NCI-H526 (cell line): ENCODE measurements around the gene ASIC1.
A peak's percentile ranks its signal among the peaks of the same experiment; 100 is the strongest.

Source experiments
- DNase-seq, 2 experiments: peaks; one replicate each; lab custom pipeline; 2025; lab: John Stamatoyannopoulos, UW

Gene ASIC1

DNA sequence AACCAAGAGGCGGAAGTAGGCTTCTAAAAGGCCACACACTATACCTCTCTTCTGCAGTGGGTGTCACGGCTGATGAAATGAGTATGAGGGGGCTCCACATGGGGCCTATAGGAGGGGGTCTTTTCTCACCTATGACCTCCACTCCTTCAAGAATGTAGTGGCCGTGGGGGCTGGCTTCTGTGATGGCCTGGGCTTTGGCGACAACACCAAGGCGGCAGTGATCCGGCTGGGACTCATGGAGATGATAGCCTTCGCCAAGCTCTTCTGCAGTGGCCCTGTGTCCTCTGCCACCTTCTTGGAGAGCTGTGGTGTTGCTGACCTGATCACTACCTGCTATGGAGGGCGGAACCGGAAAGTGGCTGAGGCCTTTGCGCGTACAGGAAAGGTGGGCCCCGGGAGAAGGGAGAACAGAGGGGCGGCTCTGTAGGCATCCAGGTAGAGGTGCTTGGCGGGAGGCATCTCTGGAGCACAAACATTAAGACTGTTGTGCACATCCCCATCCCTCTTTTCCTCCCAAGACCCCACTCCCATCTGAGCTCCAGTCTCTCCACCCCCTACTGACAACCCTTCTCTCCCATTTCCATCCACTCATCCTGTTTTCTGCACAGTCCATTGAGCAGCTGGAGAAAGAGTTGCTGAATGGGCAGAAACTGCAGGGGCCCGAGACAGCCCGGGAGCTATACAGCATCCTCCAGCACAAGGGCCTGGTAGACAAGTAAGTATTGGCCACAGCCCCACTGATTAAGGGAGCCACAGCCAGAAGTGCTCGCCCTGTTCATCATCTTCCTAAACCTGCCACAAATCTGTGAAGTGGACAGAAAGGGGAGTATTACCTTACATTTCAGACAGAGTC lies 50.2 kb downstream of the ASIC1 start:
- DNase-seq = no peak

- DNase-seq = no peak
Observed at GRCh38 chr12:50109319-50109718, 51.9 kb downstream of the ASIC1 start.

DNA sequence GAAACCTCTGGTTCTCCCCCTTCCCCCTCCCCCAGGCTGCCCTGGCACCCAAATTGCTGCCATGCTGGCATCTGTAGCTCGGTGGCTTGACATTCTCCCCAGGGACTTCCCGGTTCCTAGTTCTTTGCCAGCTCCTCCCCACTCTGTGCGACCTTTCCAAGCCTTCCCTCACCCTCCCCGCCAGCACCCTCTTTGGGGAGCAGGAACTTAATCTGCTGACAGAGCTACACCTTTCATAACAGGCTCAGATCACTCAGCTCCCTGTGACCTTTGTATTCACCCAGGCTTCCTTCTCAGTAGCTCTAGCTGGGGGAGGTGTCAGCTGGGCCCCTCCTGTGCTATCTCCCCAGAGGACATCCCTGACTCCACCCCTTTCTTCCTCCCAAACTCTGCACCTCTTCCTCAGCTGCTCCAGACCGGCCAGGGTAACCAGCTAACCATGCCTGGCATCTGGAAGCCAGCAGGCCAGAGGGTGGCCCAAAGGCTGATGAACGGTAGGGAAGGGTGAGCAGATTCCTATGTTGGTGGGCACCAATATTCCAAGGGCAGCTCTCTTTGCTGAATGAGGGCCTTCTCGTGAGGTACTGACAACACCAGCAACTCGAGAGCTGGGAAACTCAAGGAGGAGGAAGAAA lies 52.8 kb downstream of the ASIC1 start:
- peak in 1 of 2 experiments; percentile 62 for DNase-seq

- peak; percentile 61 to 83 for DNase-seq
Observed at GRCh38 chr12:50110762-50111351, 53.5 kb downstream of the ASIC1 start.

DNA sequence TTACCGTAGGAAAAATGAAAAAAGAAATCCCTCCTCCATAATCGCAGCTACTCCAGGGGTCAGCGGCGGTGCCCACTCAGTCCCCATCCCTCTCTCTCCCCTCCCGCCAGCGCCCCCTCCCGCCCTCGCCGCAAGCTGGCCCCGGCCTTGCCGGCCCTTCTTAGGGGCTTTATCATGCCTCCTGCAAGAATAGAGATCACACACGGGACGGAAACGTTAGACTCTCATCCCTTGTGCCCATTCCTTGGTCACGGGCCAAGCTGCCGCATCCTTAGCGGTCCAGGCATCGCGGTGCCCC lies 53.9 kb downstream of the ASIC1 start:
- DNase-seq = no peak

DNA sequence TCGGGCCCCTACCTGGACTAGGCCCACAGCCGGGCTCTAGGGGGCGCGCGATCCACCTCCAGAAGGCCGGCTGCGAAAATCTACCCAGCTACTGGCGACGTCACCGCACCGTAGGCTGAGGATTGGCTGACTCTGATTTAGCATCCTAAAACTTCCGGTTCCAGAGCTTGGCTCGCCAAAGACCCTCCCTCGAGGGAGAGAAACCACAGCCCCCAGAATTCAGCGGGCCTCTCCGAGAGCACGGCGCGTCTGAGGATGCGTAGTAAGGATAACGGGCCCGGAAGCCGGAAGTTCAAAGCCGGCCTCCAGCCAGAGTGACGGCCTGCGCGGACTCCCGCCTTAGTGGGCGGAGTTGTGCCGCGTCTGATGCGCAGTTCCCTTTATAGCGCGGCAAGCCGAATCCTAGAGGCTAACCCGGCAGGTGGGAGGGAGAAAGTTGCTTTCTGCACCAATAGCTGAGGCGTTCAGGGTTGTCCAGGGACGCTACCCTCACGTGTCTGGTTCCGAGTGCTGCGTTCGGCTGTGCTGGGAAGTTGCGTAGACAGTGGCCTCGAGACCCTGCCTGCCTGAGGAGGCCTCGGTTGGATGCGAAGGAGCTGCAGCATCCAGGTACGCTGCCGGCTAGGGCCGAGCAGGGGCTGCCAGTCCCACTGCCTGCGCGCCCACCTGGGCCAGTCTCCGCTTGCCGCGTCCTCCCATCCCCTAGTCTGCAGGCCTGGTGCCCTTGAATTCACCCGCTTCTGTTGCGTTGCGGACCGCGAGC lies 54.5 kb downstream of the ASIC1 start, which contains the start of gene COX14:
TSS of gene COX14 (plus strand) at position 544 of the 763 bp plus-strand sequence. CDS start 7,808 bp downstream, outside the sequence.
- peak; percentile 99 to 100 for DNase-seq

GRCh38 chr12:50112456-50113218 lies 55.2 kb downstream of the ASIC1 start:
- DNase-seq = peak in 1 of 2 experiments; percentile 81

- DNase-seq = no peak
Observed at GRCh38 chr12:50117057-50117622, 59.7 kb downstream of the ASIC1 start.

DNA sequence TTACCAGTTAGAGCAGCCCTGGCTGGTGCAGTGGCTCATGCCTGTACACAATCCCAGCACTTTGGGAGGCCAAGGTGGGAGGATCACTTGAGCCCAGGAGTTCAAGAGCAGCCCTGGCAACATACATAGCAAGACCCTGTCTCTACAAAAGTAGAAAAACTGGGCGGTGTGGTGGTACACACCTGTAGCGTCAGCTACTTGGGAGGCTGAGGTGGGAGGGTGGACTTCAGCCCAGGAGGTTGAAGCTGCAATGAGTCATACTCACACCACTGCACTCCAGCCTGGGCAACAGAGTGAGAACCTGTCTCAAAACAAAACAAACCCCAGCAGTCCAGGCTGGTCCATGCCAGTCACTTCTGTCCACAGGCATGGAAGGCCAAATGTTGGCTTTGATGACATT lies 62.0 kb downstream of the ASIC1 start:
- no peak for DNase-seq

DNA sequence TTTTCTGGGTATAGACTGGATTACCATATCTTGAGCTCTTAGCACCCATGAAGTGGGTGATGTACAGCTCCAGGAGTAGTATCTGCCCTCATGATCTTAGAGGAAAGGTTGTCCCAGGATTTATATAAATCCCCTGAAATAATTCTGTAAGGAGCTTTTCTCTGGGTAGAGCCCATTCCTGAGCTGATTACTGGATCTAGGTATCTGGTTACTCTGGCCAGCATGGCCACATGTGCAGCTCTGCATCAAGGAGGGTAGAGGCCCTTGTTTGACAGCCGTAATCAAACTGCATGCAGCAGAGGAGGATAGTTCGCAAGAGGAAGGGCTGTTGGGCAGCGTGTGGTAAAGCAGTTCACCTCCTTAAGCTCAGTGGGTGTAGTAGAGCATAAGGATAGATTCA lies 63.1 kb downstream of the ASIC1 start:
- no peak for DNase-seq

DNA sequence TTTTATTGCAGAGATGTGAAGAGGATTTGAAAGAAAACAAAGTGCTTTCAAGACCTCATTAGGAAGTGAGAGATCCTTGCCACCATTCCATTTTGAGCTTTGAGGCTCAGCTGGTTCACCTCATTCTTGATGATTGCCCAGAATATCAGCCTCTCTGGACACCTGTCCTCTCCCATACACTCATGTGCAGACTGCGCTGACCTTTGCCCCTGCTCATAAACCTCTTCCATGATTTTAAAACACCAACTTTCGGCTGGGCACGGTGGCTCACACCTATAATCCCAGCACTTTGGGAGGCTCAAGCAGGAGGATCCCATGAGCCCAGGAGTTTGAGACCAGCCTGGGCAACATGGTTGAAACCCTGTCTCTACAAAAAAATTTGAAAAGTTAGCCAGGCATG lies 63.6 kb downstream of the ASIC1 start:
- DNase-seq = no peak

DNA sequence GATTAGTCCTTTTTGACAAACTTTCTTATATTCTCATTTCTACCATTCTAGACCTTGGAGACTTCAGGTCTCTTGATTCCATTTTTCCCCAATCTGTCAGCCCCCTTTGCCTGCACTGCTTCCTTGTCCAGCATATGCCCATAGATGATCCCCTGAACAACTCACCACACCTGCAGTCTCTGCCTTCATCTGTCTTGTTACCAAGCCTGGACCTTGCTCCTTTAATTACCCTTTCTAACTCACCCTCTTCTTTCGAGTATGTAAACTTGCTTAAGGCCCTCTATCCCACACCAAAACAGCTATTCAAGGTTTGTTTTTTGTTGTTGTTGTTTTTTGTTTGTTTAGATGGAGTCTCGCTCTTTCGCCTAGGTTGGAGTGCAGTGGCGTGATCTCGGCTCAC lies 64.2 kb downstream of the ASIC1 start:
- DNase-seq = no peak

GRCh38 chr12:50123203-50123602 lies 65.8 kb downstream of the ASIC1 start:
- no peak for DNase-seq

GRCh38 chr12:50127546-50127945 lies 70.2 kb downstream of the ASIC1 start:
- DNase-seq = no peak

- DNase-seq = no peak
Observed at GRCh38 chr12:50129290-50129689, 71.9 kb downstream of the ASIC1 start.

DNA sequence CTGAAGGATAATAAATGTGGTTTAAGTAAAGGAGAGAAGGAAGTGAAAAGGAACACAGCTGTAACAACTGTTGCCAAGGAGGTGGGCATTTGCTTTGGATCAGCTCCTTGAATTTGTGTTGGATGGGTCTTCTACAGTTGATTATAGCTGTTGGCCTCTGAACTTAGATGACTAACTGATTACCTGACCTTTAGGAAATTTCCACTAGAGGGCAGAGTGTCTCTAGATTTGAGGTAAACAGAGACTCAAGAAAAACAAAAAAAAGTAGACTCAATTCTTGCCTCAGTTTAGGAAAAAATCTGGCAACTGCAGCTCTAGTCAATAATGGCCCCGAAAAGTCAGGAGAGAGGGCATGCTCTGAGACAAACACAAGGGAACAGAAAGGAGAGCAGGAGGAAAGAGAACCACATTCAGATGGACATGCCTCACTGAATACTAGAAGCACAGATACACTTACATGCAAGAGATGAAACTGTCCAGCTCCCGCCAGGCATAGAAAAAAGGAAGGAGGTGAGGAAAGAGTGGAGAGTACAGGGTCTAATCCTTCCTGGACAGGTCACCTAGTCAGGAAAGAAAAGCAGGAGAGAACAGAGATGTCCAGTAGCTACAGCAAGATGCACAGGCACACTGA lies 75.2 kb downstream of the ASIC1 start:
- DNase-seq = peak; percentile 41 to 51
